Activated CD4-positive, alpha-beta T cell treated with anti-CD3 and anti-CD28 coated beads, Interleukin-2, amount 50 U/mL, for 16 hours (primary cell): ENCODE data around the gene MYH6.
"Not testable (repeated sequence)": the region's sequence is repeated elsewhere in the genome, so short reads cannot be mapped to it uniquely, and the experiment has no call there.

Experiments used
- DNase-seq: peaks from one replicate; pipeline ENCODE4 v3.0.0-alpha.2; 2020

The MYH6 gene

GRCh38 chr14:23389396-23389795 lies 18.7 kb downstream of the MYH6 start:
- DNase-seq = no peak

GRCh38 chr14:23388996-23389395 lies 19.1 kb downstream of the MYH6 start:
- DNase-seq = no peak

- DNase-seq = no peak
These were observed 19.9 kb downstream of the MYH6 start for GRCh38 chr14:23387916-23388882.

GRCh38 chr14:23386999-23387398 lies 21.1 kb downstream of the MYH6 start:
- DNase-seq = no peak

GRCh38 chr14:23386266-23386657 lies 21.8 kb downstream of the MYH6 start:
- not testable (repeated sequence) for DNase-seq

- no peak for DNase-seq
These were observed 22.3 kb downstream of the MYH6 start for GRCh38 chr14:23385642-23386265.

- DNase-seq = no peak
These were observed 22.8 kb downstream of the MYH6 start for GRCh38 chr14:23385244-23385641.

GRCh38 chr14:23384364-23385080 lies 23.6 kb downstream of the MYH6 start:
- DNase-seq = no peak

GRCh38 chr14:23382731-23383440 lies 25.2 kb downstream of the MYH6 start:
- DNase-seq = no peak

GRCh38 chr14:23382276-23382675 lies 25.8 kb downstream of the MYH6 start:
- no peak for DNase-seq

GRCh38 chr14:23381871-23382270 lies 26.2 kb downstream of the MYH6 start:
- no peak for DNase-seq

- no peak for DNase-seq
These were observed 27.1 kb downstream of the MYH6 start for GRCh38 chr14:23380976-23381375.

GRCh38 chr14:23380197-23380914 lies 27.7 kb downstream of the MYH6 start:
- DNase-seq = no peak

- peak; percentile 61 for DNase-seq
These were observed 28.5 kb downstream of the MYH6 start for GRCh38 chr14:23379366-23380196.

GRCh38 chr14:23378612-23379220 lies 29.4 kb downstream of the MYH6 start:
- no peak for DNase-seq

- DNase-seq = no peak
These were observed 30.2 kb downstream of the MYH6 start for GRCh38 chr14:23377573-23378563.

- DNase-seq = no peak
These were observed 30.9 kb downstream of the MYH6 start for GRCh38 chr14:23377198-23377550.

GRCh38 chr14:23376482-23377197 lies 31.4 kb downstream of the MYH6 start, which contains the start of gene CMTM5:
Gene CMTM5, plus strand, starts transcription at chr14:23377046. Its CDS starts 206 bp downstream, at chr14:23377252.
- no peak for DNase-seq
